SU-DHL-6 (cell line): ENCODE measurements around the gene MDFIC.

ENCODE experiments used
- EZH2phosphoT487 ChIP-seq: fragments of 200-600 bp; sonication (generic), shearing (Covaris generic); conservative IDR thresholded peaks from 2 replicates; pipeline ENCODE4 v1.6.1; 2018; ENCODE audit warnings: mild to moderate bottlenecking, antibody characterized with exemption, low read length, moderate library complexity, mixed read lengths
- TF ChIP-seq, protein P1 (sequence below): fragments of 200-600 bp; sonication (generic); IDR thresholded peaks from one replicate; pipeline ENCODE4 v1.5.1; 2017; ENCODE audit warnings: antibody characterized with exemption, mild to moderate bottlenecking, low read length, moderate library complexity; ENCODE audit not compliant: insufficient read depth, poor library complexity, severe bottlenecking

DNA sequence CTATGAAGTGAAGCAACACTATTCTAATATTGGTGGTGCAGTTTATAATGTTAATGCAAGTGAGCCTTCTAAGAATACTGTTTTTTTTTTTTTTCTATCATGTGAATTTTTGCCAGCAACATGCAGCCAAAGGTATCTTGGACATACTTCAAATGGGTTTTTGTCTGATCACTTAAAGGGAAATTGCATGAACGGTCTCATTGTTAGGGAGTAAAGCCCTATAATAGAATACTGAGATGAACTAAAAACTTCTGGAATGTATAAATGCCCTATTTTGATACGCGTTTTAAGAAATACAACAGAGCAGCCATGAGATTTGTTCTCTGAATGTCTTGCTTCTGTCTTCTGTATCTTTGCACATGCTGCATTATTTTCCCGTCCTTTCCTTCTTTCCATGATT, 10.5 kb upstream of the MDFIC start:
- TF ChIP-seq, protein P1, sequence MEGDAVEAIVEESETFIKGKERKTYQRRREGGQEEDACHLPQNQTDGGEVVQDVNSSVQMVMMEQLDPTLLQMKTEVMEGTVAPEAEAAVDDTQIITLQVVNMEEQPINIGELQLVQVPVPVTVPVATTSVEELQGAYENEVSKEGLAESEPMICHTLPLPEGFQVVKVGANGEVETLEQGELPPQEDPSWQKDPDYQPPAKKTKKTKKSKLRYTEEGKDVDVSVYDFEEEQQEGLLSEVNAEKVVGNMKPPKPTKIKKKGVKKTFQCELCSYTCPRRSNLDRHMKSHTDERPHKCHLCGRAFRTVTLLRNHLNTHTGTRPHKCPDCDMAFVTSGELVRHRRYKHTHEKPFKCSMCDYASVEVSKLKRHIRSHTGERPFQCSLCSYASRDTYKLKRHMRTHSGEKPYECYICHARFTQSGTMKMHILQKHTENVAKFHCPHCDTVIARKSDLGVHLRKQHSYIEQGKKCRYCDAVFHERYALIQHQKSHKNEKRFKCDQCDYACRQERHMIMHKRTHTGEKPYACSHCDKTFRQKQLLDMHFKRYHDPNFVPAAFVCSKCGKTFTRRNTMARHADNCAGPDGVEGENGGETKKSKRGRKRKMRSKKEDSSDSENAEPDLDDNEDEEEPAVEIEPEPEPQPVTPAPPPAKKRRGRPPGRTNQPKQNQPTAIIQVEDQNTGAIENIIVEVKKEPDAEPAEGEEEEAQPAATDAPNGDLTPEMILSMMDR = no peak
- TF ChIP-seq EZH2phosphoT487 = no peak
